ENCODE results near the gene ACOX2. TPM values are rescaled to one million over a fixed set of nuclear protein-coding genes. Genes with fewer than 3 reads are reported as not detected.

The ACOX2 gene
- total RNA-seq, 2 donors from 2014 or later = not detected

DNA sequence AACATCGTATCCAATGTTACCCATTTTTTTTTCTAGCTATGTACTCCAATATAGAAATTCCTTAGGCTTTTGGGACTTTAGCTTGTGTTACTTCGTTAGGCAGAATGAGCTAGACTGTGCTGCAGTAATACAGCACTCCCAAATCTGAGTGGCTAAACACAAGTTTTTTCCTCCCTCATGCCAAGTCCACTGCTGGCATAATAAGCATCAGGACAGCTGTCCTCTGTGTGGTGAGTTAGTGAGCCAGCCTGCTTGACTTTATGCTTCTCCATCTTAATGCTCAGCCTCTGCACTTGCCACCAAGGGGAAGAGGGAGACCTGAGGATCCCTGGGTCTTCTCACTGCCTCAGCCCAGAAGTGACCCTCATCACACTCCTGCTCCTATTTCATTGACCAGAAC lies 18.2 kb upstream of the ACOX2 start:
- H3K36me3 Mint-ChIP-seq = peaks cover 0 to 8% of the 10 kb centered on the region in 2 donors
- no peak for ATAC-seq
- H3K27ac Mint-ChIP-seq = no peak overlapping the region
- no peak for DNase-seq (ENCODE audit: low spot score in 2 of 2)
- H3K9me3 Mint-ChIP-seq = peaks cover 0 to 4% of the 10 kb centered on the region in 2 donors

DNA sequence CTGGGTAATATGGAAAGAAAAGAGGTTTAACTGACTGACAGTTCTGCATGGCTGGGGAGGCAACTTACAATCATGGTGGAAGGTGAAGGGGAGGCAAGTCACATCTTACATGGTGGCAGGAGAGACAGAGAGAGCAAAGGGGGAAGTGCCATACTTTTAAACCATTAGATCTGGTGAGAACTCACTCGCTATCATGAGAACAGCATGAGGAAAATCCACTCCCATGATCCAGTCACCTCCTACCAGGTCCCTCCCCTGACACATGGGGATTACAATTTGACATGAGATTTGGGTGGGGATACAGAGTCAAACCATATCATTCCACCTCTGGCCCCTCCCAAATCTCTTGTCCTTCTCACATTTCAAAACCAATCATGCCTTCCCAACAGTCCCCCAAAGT lies 16.0 kb upstream of the ACOX2 start:
- H3K27ac Mint-ChIP-seq = no peak overlapping the region
- ATAC-seq = no peak
- DNase-seq (ENCODE audit: low spot score in 2 of 2) = no peak
- H3K9me3 Mint-ChIP-seq = peaks cover 0 to 4% of the 10 kb centered on the region in 2 donors
- H3K36me3 Mint-ChIP-seq = peaks cover 0 to 8% of the 10 kb centered on the region in 2 donors

DNA sequence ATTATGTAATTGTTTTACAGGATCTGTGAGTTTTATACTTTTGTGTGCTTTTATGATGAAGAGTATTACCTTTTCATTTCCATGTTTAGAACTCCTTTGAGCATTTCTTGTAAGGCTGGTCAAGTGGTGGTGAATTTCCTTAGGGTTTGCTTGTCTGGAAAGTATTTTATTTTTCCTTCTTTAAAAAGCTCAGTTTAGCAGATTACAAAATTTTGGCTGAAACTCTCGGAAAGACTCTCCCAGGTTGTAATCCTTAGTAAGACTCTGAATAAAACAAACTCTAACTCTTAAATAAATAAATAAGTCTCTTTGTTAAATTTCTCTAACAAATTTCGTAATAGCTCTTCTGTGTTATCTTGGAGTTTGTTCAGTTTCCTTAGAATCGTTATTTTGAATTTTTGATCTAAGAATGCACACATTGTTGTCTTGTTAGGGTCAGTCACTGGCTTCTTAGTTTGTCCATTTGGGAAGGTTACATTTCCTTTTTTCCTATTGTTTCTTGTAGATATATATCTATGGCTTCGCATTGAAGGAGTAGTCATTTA lies 14.7 kb upstream of the ACOX2 start:
- peaks cover 0 to 8% of the 10 kb centered on the region in 2 donors for H3K36me3 Mint-ChIP-seq

DNA sequence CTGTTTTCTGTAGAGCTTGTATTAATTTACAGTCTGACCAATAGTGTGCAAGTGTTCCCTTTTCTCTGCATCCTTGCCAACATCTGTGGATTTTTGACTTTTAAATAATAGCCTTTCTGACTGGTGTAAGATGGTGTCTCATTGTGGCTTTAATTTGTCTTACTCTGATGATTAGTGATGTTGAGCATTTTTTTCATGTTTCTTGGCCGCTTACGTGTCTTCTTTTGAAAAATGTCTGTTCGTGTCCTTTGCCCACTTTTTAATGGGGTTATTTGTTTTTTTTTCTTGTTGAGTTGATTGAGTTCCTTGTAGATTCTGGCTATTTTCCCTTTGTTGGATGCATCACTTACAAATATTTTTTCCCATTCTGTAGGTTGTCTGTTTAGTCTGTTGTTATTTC lies 7.6 kb upstream of the ACOX2 start:
- Mint-ChIP-seq H3K36me3 (no peaks in the 10 kb centered on the region), H3K9me3 (no peaks in the 10 kb centered on the region), H3K27ac (no peak overlapping the region)
- DNase-seq (ENCODE audit: low spot score in 2 of 2) (no peak), ATAC-seq (no peak)

More for the DNA sequence above, 14.7 kb upstream of the ACOX2 start:
- DNase-seq (ENCODE audit: low spot score in 2 of 2) (no peak), ATAC-seq (no peak)
- H3K27ac Mint-ChIP-seq = no peak overlapping the region
- peaks cover 0 to 4% of the 10 kb centered on the region in 2 donors for H3K9me3 Mint-ChIP-seq

GRCh38 chr3:58540176-58540858 lies 3.3 kb upstream of the ACOX2 start:
- Mint-ChIP-seq H3K27ac (no peak overlapping the region), H3K9me3 (no peaks in the 10 kb centered on the region), H3K36me3 (no peaks in the 10 kb centered on the region)
- ATAC-seq (no peak), DNase-seq (ENCODE audit: low spot score in 2 of 2) (no peak)

GRCh38 chr3:58539626-58540025 lies 2.6 kb upstream of the ACOX2 start:
- no peak overlapping the region for H3K27ac Mint-ChIP-seq
- H3K36me3 Mint-ChIP-seq = no peaks in the 10 kb centered on the region
- ATAC-seq (no peak), DNase-seq (ENCODE audit: low spot score in 2 of 2) (no peak)
- no peaks in the 10 kb centered on the region for H3K9me3 Mint-ChIP-seq

GRCh38 chr3:58537412-58538301 lies 667 bp upstream of the ACOX2 start:
- H3K27ac Mint-ChIP-seq = peak overlapping the region in 1 of 2 donors; percentile 51
- H3K9me3 Mint-ChIP-seq = no peaks in the 10 kb centered on the region
- DNase-seq (ENCODE audit: low spot score in 2 of 2) = no peak
- no peaks in the 10 kb centered on the region for H3K36me3 Mint-ChIP-seq
- ATAC-seq = no peak

DNA sequence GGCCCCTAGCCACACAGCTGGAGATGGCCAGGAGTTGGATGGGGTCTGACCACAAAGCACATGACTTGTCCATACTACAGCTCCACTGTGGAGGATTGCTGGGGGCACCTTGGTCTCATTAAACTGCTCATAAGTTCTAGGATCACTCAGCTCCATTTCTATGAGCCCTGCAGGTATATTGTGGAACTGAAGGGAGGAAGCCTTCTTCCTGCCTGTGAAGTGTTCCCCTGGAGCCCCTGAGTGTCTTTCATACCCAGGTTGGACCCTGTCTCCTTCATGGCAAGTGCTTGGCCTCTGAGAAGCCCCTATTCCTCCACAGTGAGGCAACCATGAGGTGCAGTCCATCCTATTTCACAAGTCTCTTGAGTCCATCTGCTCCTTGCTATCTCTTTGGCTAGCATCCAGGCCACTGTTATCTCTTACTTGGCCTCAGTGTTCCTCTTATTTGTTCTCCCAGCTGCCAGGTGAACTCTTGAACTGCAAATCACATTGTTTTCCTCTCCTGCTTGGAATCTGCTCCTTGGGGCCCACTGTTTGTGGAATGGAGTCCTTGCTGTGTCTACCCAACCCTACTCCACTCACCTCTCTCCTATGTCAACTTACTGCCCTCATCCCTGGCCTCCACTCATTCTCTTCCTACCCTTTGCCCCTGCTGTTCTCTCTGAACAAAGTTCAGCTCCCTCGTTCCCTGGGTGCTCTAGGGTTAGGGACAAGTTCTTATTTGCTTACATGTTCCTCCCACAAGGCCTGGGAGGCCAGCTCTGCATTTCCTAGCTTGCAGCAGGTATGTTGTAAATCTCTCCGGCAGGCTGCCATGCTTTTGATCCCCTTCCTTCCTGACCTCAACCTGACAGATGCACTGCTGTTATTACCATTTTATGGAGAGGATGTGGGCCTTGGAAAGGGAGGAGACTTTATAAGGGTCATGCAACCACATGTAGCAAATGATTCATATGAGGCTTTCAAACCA lies 1.2 kb downstream of the ACOX2 start:
- no peaks in the 10 kb centered on the region for H3K36me3 Mint-ChIP-seq
- no peaks in the 10 kb centered on the region for H3K9me3 Mint-ChIP-seq
- DNase-seq (ENCODE audit: low spot score in 2 of 2) (no peak), ATAC-seq (no peak)
- no peak overlapping the region for H3K27ac Mint-ChIP-seq

DNA sequence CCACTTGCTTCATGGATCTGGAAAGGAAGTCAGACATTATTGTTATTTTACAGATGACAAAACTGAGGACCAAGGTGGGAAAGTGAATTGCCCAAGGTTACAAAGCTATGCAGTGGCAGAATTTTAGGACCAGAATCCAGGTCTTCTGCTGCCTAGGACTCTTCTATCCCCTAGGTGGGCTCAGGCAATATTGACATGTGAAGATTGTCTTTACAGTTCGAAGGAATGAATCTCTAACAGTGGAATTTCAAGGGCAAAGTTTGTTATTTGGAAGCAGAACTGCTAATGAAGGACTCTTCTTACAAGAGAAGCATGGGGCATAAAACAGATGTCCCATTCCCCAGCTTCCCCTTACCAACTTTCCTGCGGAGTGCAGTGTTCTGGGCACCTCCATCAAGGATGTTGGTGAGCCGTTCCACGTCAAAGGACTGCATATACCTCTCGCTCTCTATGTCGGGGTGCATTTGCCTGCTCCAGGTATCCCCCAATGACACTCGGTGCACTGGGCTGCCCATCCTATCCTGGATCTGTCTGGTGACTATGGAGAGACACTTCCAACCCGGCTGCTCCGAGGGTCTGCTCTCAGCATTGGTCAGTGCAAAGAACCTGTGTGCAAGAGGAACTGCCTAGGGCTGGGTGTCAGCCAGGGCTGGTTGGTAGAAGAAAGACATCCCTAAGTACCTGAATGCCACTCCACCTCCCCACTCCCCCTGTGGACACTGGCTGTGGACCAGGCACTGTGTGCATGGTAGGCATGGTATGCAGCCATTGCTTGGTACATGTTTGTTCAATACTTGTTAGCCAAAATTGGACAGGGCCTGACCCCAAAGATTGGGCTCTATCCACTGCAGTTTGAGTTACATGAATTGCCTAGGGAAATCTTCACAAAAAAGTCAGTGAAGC lies 2.1 kb downstream of the ACOX2 start:
- ATAC-seq (no peak), DNase-seq (ENCODE audit: low spot score in 2 of 2) (no peak)
- H3K36me3 Mint-ChIP-seq = no peaks in the 10 kb centered on the region
- H3K27ac Mint-ChIP-seq = no peak overlapping the region
- no peaks in the 10 kb centered on the region for H3K9me3 Mint-ChIP-seq

GRCh38 chr3:58532794-58533220 lies 4.2 kb downstream of the ACOX2 start:
- Mint-ChIP-seq H3K27ac (no peak overlapping the region), H3K9me3 (no peaks in the 10 kb centered on the region), H3K36me3 (no peaks in the 10 kb centered on the region)
- DNase-seq (ENCODE audit: low spot score in 2 of 2) (peak; percentile 81 to 82), ATAC-seq (peak; percentile 92 to 96)

GRCh38 chr3:58531956-58532355 lies 5.0 kb downstream of the ACOX2 start:
- ATAC-seq = peak in 1 of 2 donors; percentile 52
- no peaks in the 10 kb centered on the region for H3K36me3 Mint-ChIP-seq
- DNase-seq (ENCODE audit: low spot score in 2 of 2) = no peak
- no peaks in the 10 kb centered on the region for H3K9me3 Mint-ChIP-seq
- no peak overlapping the region for H3K27ac Mint-ChIP-seq

- no peak for ATAC-seq
- DNase-seq (ENCODE audit: low spot score in 2 of 2) = no peak
- H3K27ac Mint-ChIP-seq = no peak overlapping the region
- no peaks in the 10 kb centered on the region for H3K36me3 Mint-ChIP-seq
- no peaks in the 10 kb centered on the region for H3K9me3 Mint-ChIP-seq
Observed at GRCh38 chr3:58531555-58531954, 5.4 kb downstream of the ACOX2 start.

- H3K36me3 Mint-ChIP-seq = no peaks in the 10 kb centered on the region
- H3K9me3 Mint-ChIP-seq = no peaks in the 10 kb centered on the region
- no peak overlapping the region for H3K27ac Mint-ChIP-seq
- DNase-seq (ENCODE audit: low spot score in 2 of 2) (no peak), ATAC-seq (no peak)
Observed at GRCh38 chr3:58530354-58530865, 6.6 kb downstream of the ACOX2 start.

DNA sequence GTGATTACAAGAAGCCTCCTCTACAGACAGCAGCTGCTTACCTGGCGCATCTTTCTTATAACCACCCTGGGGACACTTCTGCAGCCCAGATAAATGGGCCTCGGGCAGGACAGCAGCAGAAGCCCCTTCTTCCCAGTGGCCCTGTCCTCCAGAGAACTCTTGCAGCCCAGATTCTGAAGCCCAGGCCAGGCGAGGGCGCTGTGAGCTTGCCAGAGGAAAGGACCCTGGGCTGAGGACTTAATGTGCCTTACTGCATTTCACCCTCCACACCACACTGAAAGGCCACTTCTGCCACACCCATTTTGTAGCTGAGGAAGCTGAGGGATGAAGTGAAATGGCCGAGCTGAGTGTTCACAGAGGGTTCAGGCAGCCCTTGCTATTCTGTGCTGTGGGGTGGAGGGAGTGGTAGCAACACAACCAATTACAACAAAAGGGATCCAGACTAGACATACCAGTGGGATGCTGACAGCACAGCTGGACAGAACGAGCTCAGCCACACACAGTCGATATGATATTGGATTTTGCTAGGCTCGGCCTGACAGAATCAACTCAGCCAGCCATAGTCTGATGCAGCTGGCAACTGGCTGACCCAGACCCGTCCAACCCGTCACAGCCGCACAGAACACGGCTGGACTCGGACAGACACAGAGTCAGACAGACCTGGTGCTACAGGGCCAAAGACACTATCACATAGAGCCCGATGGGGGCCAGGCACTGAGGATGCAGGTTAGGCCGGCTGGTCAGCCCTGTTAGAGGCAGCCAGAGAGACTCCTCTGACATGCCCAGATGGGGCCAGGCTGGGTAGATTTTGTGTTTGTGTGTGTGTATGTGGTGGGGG lies 7.3 kb downstream of the ACOX2 start:
- DNase-seq (ENCODE audit: low spot score in 2 of 2) = no peak
- Mint-ChIP-seq H3K36me3 (no peaks in the 10 kb centered on the region), H3K9me3 (no peaks in the 10 kb centered on the region), H3K27ac (no peak overlapping the region)
- ATAC-seq = no peak

DNA sequence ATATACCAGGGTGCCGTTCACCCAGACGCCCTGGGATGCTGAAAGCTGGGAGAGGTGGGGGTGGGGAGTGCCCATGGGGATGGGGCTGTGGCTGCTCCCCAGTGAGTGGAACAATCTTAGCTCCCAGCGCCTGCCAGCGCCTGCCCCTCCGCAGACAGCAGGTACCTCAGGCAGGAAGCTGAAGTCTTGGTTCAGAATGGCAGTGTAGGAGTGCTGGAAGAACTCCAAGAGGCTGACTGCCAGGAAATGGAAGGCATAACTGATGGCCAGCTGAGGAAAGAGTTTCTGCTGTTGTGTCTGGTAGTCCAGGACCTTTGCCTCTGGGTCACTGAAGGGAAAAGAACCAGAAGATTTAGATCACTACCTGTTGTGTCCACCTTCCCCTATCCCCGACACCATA lies 8.4 kb downstream of the ACOX2 start:
- no peak for ATAC-seq
- no peaks in the 10 kb centered on the region for H3K36me3 Mint-ChIP-seq
- no peak for DNase-seq (ENCODE audit: low spot score in 2 of 2)
- H3K27ac Mint-ChIP-seq = peak overlapping the region in 1 of 2 donors; percentile 7
- no peaks in the 10 kb centered on the region for H3K9me3 Mint-ChIP-seq

All from activated naive CD4-positive, alpha-beta T cell treated with anti-CD3 and anti-CD28 coated beads, Interleukin-2, amount 50 U/mL, for 72 hours (primary cell).